Activated CD4-positive, alpha-beta memory T cell treated with anti-CD3 and anti-CD28 coated beads, Interleukin-2, amount 10 ng/mL, durations not matched to agents 7 days and 5 days (primary cell): ENCODE measurements around the gene RASL10A. TPM values are rescaled to one million over a fixed set of nuclear protein-coding genes. Genes with fewer than 3 reads are reported as not detected.
A peak's percentile ranks its signal among the peaks of the same experiment; 100 is the strongest.

ENCODE experiments used
- CTCF ChIA-PET: fragments of 350-600 bp; sonication (Branson Sonifier 250); formaldehyde crosslinking; loops from one replicate; lab custom pipeline; 2021; ENCODE audit warnings: antibody characterized with exemption, inconsistent platforms; lab: Charles Lee
- POLR2A ChIA-PET: fragments of 350-600 bp; sonication (Branson Sonifier 250); formaldehyde crosslinking; loops from one replicate; lab custom pipeline; 2021; ENCODE audit warnings: antibody characterized with exemption; lab: Charles Lee
- DNase-seq: peaks from one replicate; pipeline ENCODE4 v3.0.0-alpha.2; 2020
- H3K27ac Mint-ChIP-seq: one replicate; pipeline ENCODE4 v1.8.0; 2021; ENCODE audit warnings: mild to moderate bottlenecking, mixed read lengths
- H3K27me3 Mint-ChIP-seq: one replicate; pipeline ENCODE4 v1.8.0; 2021; ENCODE audit warnings: mixed read lengths
- H3K36me3 Mint-ChIP-seq: one replicate; pipeline ENCODE4 v1.8.0; 2021; ENCODE audit warnings: low read depth, mixed read lengths
- H3K4me1 Mint-ChIP-seq: one replicate; pipeline ENCODE4 v1.8.0; 2021; ENCODE audit warnings: mixed read lengths
- H3K4me3 Mint-ChIP-seq: one replicate; pipeline ENCODE4 v1.8.0; 2021; ENCODE audit warnings: mild to moderate bottlenecking, mixed read lengths
- H3K9me3 Mint-ChIP-seq: one replicate; pipeline ENCODE4 v1.8.0; 2021; ENCODE audit warnings: mixed read lengths
- total RNA-seq, 2 experiments: library from RNA; stranded (reverse); gene quantifications; one replicate each; pipeline ENCODE4 v1.2.3, GENCODE V29; 2021

Gene RASL10A
- total RNA-seq, 2 experiments from 2014 or later: 0.38 to 0.78 TPM

DNA sequence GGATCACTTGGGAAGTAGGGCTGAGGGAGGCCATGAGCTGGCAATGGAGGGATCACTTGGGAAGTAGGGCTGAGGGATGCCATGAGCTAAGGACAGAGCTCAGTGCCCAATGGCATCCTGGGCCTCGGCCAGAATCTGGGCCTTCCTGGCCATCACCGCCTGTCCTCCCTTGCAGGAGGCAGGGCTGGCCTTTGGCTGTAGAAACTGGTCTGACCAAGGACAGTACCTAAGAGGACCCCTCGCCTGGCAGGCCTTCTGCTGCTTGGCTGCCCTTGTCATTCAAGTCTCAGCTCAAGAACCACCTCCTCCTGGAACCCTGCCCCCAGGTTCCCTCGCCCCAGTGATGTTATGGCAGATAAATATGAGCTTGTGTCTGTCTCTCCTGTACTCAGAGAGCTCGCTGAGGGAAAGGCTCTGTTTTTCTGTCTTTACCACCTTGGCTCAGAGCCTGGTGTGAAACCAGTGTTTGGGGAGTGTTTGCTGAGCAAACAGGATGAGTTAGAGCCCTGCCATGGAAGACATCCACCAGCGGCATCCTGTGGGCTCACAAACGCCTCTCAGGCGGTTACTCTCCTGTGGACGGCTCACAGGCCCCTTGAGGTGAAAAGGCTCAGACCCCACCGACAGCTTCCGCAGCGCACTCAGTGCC, 19.3 kb upstream of the RASL10A start:
- CTCF ChIA-PET: no interaction called here
- Mint-ChIP-seq H3K9me3 (no peaks in the 10 kb centered on the region), H3K27me3 (no peaks in the 10 kb centered on the region), H3K4me1 (no peaks in the 10 kb centered on the region), H3K36me3 (peaks cover 51% of the 10 kb centered on the region), H3K4me3 (no peak overlapping the region), H3K27ac (no peak overlapping the region)
- POLR2A ChIA-PET: no interaction called here
- no peak for DNase-seq

DNA sequence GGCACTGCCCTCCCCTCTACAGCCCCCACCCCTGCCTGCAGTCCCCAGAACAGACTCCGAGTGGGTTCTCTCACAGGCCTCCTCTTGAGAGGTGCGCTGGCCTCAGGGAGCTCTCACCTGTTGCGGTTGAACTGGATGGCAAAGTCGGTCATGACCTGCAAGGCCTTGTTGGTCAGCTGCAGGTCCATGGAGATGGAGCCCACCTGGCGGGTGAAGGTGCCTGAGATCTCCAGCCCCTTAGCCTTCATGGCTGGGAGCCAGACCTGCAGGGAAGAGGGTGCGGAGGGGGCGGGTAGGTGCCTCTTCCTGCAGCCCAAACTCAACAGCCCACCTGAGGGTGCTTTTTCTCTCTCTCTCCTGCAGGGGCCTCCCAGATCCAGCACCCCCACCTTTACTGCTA, 18.7 kb upstream of the RASL10A start:
- peaks cover 46% of the 10 kb centered on the region for H3K36me3 Mint-ChIP-seq
- H3K9me3 Mint-ChIP-seq: no peaks in the 10 kb centered on the region
- DNase-seq: no peak
- ChIA-PET POLR2A (no interaction called here), CTCF (no interaction called here)
- no peak overlapping the region for H3K4me3 Mint-ChIP-seq
- no peaks in the 10 kb centered on the region for H3K4me1 Mint-ChIP-seq
- no peaks in the 10 kb centered on the region for H3K27me3 Mint-ChIP-seq
- H3K27ac Mint-ChIP-seq: no peak overlapping the region

DNA sequence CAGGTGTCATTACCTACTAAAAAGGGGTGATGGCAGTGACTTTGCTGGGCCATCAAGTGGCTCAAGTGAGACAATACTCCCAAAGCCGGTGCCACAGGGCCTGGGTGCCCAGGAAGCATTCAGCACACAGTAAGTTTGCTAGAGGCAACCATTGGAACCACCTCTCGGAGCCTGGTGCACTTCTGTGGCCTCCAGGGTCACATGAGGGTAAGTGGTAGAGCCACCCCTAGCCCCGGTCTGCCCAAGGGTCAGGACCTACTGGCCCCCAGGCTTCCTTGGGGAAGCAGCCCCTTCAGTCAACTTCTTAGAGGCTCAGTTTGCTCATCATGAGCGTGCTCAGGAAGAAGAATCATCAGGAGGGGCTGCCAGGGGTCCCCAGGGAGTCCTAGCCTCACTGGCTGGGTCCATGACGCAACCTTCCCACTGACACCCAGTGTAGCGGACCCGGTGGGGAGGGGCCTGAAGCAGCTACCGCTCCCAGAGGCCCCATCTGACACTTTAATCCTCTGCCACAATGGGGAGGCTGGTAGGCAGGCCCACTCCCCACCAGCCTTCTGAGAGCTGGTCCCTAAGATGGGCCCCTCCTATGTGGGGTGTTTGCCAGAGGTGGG, 17.5 kb upstream of the RASL10A start:
- Mint-ChIP-seq H3K27me3 (no peaks in the 10 kb centered on the region), H3K9me3 (no peaks in the 10 kb centered on the region), H3K4me3 (no peak overlapping the region), H3K4me1 (no peaks in the 10 kb centered on the region), H3K27ac (no peak overlapping the region), H3K36me3 (peaks cover 35% of the 10 kb centered on the region)
- DNase-seq: no peak
- ChIA-PET CTCF (no interaction called here), POLR2A (interaction anchor here (1.4 kb wide), 1 partner anchor 9 kb away, joined by 4 read pairs; no protein-coding TSS in a partner anchor)

DNA sequence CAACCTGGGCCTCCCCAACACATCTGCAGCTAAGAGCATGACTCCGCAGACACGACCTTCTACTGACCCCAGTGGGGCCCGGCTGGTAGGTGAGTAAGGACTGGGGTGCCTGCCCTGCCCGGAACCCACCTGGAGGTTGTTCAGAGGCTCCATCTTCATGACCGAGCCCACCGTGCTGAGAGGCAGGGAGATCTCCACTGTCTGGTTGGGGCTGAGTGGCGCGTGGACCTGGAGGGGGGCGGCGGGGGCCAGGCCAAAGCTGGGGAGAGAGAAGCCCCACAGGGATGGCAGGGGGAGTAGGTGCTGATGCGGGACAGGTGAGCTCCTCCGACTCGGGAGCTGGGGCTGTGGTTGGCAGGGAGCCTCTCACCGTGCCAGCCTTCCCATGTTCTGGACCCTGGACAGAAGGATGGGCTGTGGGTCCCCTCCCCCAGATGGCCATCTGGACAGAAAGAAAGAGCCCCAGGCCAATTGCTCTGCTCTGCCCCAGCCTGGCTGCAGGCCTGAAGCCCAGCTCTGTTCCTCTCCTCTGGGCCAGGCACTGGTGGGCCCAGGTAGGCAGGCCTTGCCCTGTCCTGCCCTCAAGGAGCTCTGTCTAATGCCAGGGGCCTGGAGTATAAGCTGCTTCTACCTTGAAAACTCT, 16.3 kb upstream of the RASL10A start:
- Mint-ChIP-seq H3K36me3 (peaks cover 25% of the 10 kb centered on the region), H3K9me3 (no peaks in the 10 kb centered on the region), H3K4me3 (no peak overlapping the region), H3K4me1 (no peaks in the 10 kb centered on the region), H3K27ac (no peak overlapping the region), H3K27me3 (no peaks in the 10 kb centered on the region)
- ChIA-PET POLR2A (interaction anchor here (1.4 kb wide), 1 partner anchor 8 kb away, joined by 4 read pairs; no protein-coding TSS in a partner anchor), CTCF (no interaction called here)
- no peak for DNase-seq

DNA sequence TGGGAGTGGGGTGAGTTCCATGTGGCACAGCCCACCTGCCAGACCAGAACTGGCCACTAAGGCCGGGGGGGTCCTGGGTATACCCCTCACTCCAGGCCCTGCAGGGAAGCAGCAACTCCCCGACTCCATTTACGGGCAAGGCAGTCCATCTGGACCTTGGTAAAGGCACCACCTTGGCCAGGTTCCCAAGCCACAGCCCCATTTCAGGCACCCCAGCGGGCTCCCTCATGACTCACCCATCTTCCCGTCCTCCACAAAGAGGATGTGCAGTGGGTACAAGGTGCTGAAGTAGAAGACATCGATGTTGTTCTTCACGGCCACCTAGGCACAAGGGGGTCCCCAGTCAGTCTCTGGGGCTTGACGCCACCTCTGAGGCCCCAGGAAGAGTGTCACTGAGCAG, 15.7 kb upstream of the RASL10A start:
- Mint-ChIP-seq H3K36me3 (peaks cover 22% of the 10 kb centered on the region), H3K4me1 (no peaks in the 10 kb centered on the region), H3K27me3 (no peaks in the 10 kb centered on the region), H3K4me3 (no peak overlapping the region), H3K9me3 (no peaks in the 10 kb centered on the region), H3K27ac (no peak overlapping the region)
- POLR2A ChIA-PET: no interaction called here
- CTCF ChIA-PET: no interaction called here
- no peak for DNase-seq

DNA sequence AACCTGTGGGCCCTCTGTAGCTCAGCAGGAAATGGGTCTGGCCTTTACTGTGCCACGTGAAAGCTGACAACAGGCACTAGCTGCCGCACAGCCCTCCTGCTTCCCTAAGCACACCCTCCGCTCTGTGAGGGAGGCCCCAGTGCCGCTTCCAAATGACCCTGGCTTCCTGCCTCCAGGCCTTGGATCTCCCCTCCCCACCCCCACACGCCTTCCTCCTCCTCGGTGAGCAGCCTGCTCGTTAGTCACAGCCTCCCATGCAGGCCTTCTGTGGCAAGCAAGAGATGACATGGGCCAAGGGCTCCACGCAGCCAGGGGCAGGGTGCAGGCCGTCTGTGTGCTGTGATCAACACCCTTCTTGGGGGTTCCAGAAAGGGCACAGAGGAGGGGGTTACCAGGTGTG, 15.3 kb upstream of the RASL10A start:
- Mint-ChIP-seq H3K36me3 (peaks cover 17% of the 10 kb centered on the region), H3K27me3 (no peaks in the 10 kb centered on the region), H3K4me3 (no peak overlapping the region), H3K27ac (no peak overlapping the region), H3K9me3 (no peaks in the 10 kb centered on the region), H3K4me1 (no peaks in the 10 kb centered on the region)
- CTCF ChIA-PET: no interaction called here
- no peak for DNase-seq
- POLR2A ChIA-PET: no interaction called here

DNA sequence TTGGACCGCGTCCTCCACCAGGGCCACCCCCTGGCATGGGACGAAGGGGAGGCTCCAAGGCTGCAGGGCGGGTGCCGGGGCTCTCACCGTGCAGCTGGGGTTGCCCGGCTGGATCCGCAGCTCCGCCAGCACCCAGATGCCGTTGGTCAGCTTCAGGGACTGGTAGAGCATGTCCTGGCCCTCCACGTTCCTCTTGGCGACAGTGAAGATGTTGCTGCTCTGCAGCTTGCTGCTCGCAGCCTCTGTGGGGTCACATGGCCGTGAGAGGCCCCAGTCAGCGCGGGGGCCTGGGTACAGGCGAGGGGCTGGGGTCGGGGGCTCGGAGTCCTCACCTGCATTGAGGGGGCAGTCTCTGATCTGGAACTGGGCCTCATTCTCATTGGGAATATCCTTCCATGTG, 14.8 kb upstream of the RASL10A start:
- DNase-seq: no peak
- no peaks in the 10 kb centered on the region for H3K4me1 Mint-ChIP-seq
- H3K27ac Mint-ChIP-seq: no peak overlapping the region
- ChIA-PET CTCF (no interaction called here), POLR2A (no interaction called here)
- H3K27me3 Mint-ChIP-seq: no peaks in the 10 kb centered on the region
- no peaks in the 10 kb centered on the region for H3K9me3 Mint-ChIP-seq
- no peak overlapping the region for H3K4me3 Mint-ChIP-seq
- peaks cover 13% of the 10 kb centered on the region for H3K36me3 Mint-ChIP-seq

DNA sequence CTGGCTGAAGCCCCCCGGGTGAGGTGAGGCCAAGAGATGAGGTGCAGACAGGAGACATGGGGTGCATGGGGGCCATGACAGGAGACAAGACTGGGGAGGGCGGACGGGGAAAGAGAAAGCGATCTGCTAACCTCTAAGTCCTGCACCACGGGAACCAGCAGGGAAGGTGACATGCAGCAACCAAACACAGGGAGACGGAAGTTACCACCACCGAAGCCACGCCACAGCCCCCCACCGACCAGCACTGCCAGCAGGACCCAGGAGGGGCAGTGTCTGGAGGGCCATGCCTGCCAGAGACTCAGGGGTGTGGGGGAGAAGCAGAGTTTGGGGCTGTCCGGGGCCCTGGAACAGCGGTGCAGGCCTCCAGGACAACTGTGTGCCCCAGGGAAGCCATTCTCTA, 14.1 kb upstream of the RASL10A start:
- ChIA-PET POLR2A (no interaction called here), CTCF (no interaction called here)
- Mint-ChIP-seq H3K36me3 (peaks cover 8% of the 10 kb centered on the region), H3K27ac (no peak overlapping the region), H3K4me3 (no peak overlapping the region), H3K4me1 (no peaks in the 10 kb centered on the region), H3K27me3 (no peaks in the 10 kb centered on the region), H3K9me3 (no peaks in the 10 kb centered on the region)
- no peak for DNase-seq

DNA sequence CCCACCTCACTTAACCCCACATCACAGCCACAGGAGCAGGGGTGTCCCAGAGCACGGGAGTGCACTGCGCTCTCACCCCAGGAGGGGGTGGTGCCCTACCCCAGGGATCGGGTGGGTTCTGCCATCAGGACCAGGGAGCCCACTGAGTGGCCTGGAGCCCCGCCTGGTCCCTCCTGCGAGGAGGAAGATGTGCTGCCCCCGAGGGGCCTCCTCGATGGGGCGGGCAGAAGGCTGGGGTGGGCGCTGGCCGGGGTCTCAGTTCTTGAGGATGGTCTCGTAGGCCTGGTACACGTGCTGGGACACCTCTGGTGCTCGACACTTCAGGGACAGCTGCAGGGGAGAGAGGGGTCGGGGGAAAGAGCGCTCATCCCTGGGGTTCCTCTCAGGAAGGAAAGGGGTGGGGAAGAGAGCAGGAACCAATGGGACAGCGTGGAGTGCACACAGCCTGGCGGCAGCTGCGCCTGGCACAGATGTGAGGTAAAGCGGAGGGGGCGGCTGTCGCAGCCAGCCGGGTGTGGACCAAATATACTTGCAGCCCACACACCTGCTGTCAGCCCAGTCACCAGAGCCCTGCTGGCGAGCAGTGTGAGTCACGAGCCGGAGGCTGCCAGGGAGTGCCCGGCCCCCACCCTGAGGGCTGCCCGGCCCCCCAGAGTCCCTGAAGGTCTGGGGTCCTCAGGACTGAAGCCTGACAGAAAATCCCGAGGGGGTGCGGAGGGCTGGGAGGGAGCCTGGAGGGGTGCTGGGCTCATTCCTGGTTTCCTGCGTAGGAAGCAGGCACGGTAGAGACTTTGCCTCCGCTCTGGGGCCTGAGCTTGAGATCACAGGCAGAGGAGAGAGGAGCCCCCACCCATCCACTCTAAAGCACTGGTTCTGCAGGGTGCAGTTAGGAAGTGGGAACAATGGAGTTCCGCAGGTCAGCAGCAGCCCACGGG, 13.3 kb upstream of the RASL10A start:
- DNase-seq: no peak
- Mint-ChIP-seq H3K4me1 (no peaks in the 10 kb centered on the region), H3K4me3 (no peak overlapping the region), H3K36me3 (peaks cover 8% of the 10 kb centered on the region), H3K27ac (peak overlapping the region; percentile 40), H3K27me3 (no peaks in the 10 kb centered on the region), H3K9me3 (no peaks in the 10 kb centered on the region)
- ChIA-PET CTCF (no interaction called here), POLR2A (interaction anchor here (1.3 kb wide), 1 partner anchor 12 kb away, joined by 3 read pairs; no protein-coding TSS in a partner anchor)

DNA sequence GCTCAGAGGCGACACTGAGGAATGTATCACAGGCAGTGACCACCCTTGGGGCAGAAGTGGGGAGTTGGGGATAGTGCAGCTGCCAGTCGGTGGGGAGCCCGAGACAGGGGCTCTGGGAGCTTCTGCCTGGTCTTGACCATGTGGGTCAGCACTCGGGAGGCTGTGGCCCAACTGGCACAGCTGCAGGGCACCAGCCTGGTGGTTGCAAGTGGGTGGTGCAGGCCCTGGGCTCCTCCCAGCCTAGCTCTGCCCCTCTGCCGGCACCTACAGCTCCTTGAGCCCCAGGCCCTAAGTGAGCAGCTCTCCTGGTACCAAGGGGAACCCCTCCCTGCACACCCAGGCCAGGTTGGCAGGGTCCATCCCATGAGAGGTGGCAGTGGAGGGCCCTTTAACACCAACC, 12.6 kb upstream of the RASL10A start:
- ChIA-PET CTCF (no interaction called here), POLR2A (interaction anchor here (1.3 kb wide), 1 partner anchor 11 kb away, joined by 3 read pairs; no protein-coding TSS in a partner anchor)
- Mint-ChIP-seq H3K27ac (no peak overlapping the region), H3K36me3 (peaks cover 3% of the 10 kb centered on the region), H3K27me3 (no peaks in the 10 kb centered on the region), H3K4me3 (no peak overlapping the region), H3K9me3 (no peaks in the 10 kb centered on the region), H3K4me1 (no peaks in the 10 kb centered on the region)
- no peak for DNase-seq

DNA sequence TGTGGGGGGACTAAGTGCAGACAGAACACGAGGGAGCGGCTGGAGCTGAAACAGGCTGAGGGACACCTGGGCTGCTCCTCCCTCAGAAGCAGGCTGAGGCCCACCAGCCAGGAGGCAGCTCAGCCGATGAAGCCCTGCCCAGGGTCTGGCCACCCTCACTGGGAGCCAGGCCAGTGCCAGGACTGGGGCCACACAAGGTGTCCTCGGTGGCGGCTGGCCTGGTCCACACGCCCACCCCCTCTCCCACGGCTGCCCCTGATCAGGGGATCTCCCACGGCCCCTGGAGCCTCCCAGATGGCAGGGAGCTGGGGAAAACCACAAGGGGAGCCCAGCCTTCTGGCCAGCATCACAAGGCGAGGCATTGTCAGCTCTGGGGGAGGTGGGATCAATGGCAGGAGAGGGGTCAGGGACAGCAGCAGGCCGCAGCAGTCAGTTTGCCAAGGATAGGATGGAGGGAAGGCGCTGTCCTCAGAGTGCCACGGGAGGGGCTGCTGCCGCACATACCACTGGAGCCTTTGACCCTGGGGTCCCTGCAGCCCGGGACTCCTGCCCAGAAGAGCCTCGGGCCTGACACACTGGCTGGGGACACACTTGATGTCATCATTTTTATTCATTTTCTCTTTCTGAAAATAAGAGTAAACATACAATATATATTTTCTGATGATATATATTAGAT, 11.7 kb upstream of the RASL10A start:
- CTCF ChIA-PET: no interaction called here
- DNase-seq: no peak
- H3K4me3 Mint-ChIP-seq: no peak overlapping the region
- H3K27me3 Mint-ChIP-seq: no peaks in the 10 kb centered on the region
- H3K36me3 Mint-ChIP-seq: peaks cover 2% of the 10 kb centered on the region
- no peaks in the 10 kb centered on the region for H3K9me3 Mint-ChIP-seq
- POLR2A ChIA-PET: interaction anchor here (0.8 to 1.3 kb wide), 2 partner anchors 10 to 25 kb away, joined by 3 read pairs; no protein-coding TSS in a partner anchor
- no peak overlapping the region for H3K27ac Mint-ChIP-seq
- H3K4me1 Mint-ChIP-seq: no peaks in the 10 kb centered on the region

DNA sequence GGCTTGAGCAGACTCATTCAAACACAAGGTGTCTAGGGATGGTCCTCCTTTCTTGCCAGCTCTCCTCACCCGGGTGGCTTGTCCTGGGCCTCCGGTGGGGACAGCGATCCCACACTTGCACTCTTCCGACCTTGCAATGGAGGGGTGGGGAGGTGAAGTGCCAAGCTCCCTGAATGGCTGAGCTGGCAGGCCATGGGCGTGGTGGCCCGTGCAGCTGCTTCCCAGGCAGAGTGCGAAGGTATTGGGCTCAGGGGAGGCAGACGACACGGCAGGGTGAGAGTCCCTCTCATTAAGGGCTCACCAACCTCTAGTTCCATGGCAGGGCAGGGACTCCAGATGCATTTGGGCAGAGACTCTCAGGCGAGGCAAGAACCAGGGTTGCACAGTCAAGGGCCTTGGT, 11.0 kb upstream of the RASL10A start:
- H3K4me1 Mint-ChIP-seq: no peaks in the 10 kb centered on the region
- H3K27ac Mint-ChIP-seq: no peak overlapping the region
- no peak overlapping the region for H3K4me3 Mint-ChIP-seq
- H3K27me3 Mint-ChIP-seq: no peaks in the 10 kb centered on the region
- H3K36me3 Mint-ChIP-seq: no peaks in the 10 kb centered on the region
- ChIA-PET POLR2A (interaction anchor here (0.8 to 1.4 kb wide), 2 partner anchors 9 to 24 kb away, joined by 3 to 5 read pairs; no protein-coding TSS in a partner anchor), CTCF (no interaction called here)
- no peaks in the 10 kb centered on the region for H3K9me3 Mint-ChIP-seq
- DNase-seq: no peak
